GM13976 (cell line): ENCODE measurements around the gene CACNA2D3.

Source experiments
- DNase-seq: peaks from one replicate; pipeline ENCODE4 v3.0.0; 2012; ENCODE audit warnings: low spot score
- CTCF ChIP-seq: IDR thresholded peaks from 2 replicates; pipeline ENCODE4 v1.5.1; 2012; ENCODE audit warnings: borderline replicate concordance, mild to moderate bottlenecking; ENCODE audit not compliant: insufficient read depth; ENCODE audit errors: extremely low read depth, missing control alignments, control extremely low read depth
- in situ Hi-C: fragments of 300-500 bp; cut with MboI; formaldehyde crosslinking; loops from one replicate; pipeline ENCODE4 v1.12.0; 2022; ENCODE audit warnings: low sequenced_read_pairs, mixed read lengths, inconsistent platforms; ENCODE audit not compliant: unreplicated experiment

Gene CACNA2D3

GRCh38 chr3:54875596-54876268 is 753.4 kb downstream of the CACNA2D3 start:
- TF ChIP-seq CTCF = no peak
- DNase-seq = no peak

GRCh38 chr3:54876694-54877093 is 754.3 kb downstream of the CACNA2D3 start:
- DNase-seq = no peak
- no peak for TF ChIP-seq CTCF
- in situ Hi-C loops = no loop called here

More at GRCh38 chr3:54875596-54876268, 753.4 kb downstream of the CACNA2D3 start:
- in situ Hi-C loops = no loop called here

- no peak for TF ChIP-seq CTCF
- in situ Hi-C loops = no loop called here
- no peak for DNase-seq
These were observed 755.4 kb downstream of the CACNA2D3 start for GRCh38 chr3:54877730-54878129.

GRCh38 chr3:54878145-54878544 is 755.8 kb downstream of the CACNA2D3 start:
- no peak for DNase-seq
- in situ Hi-C loops = no loop called here
- no peak for TF ChIP-seq CTCF

GRCh38 chr3:54882129-54882833 is 759.9 kb downstream of the CACNA2D3 start:
- no peak for DNase-seq
- TF ChIP-seq CTCF = no peak
- in situ Hi-C loops = no loop called here

- TF ChIP-seq CTCF = no peak
- no peak for DNase-seq
- in situ Hi-C loops = no loop called here
These were observed 765.8 kb downstream of the CACNA2D3 start for GRCh38 chr3:54888162-54888561.

- DNase-seq = no peak
- in situ Hi-C loops = no loop called here
- no peak for TF ChIP-seq CTCF
These were observed 766.5 kb downstream of the CACNA2D3 start for GRCh38 chr3:54888873-54889272.
